HCT116 (cell line): ENCODE data around the gene SMARCB1. TPM values are rescaled to one million over a fixed set of nuclear protein-coding genes. Genes with fewer than 3 reads are reported as not detected.

Experiments
- ATAC-seq: fragments of 200-7000 bp; cut with Tn5 transposase; 2 replicates; pipeline ENCODE4 v1.9.1; 2020; ENCODE audit warnings: mild to moderate bottlenecking, moderate library complexity
- BruUV-seq: library from RNA; stranded (reverse); fragments of 400-500 nt; replicated peaks from 2 replicates; lab custom pipeline; 2021; lab: Mats Ljungman, UMichigan
- CTCF ChIA-PET: fragments of 300-600 bp; sonication (Branson Sonifier 250); formaldehyde crosslinking; loops from one replicate; lab custom pipeline; 2021; ENCODE audit warnings: antibody characterized with exemption; lab: Charles Lee
- POLR2A ChIA-PET: fragments of 300-600, 350-600 bp; sonication (Branson Sonifier 250); formaldehyde crosslinking; loops from one replicate; lab custom pipeline; 2021; ENCODE audit warnings: antibody characterized with exemption; lab: Charles Lee
- RAD21 ChIA-PET, 2 experiments: fragments of 300-600 bp; sonication (Branson Sonifier 250); formaldehyde crosslinking; loops; one replicate each; lab custom pipeline; 2023; ENCODE audit warnings: low total read pairs in 2 of 2; ENCODE audit not compliant: uncharacterized antibody in 2 of 2, unreplicated experiment in 2 of 2, low non-redundant PET in 1 of 2; lab: Charles Lee
- DNase-seq: peaks from one replicate; pipeline ENCODE4 v3.0.0-alpha.2; 2010; ENCODE audit warnings: low read depth, low spot score
- H2AFZ ChIP-seq: fragments of 200-600 bp; shearing (Covaris generic), sonication (generic); 2 replicates; pipeline ENCODE4 v1.6.1; 2017; ENCODE audit warnings: low read depth, mixed run types, mixed read lengths, antibody characterized with exemption, low read length; ENCODE audit not compliant: poor library complexity, severe bottlenecking
- H3K27ac ChIP-seq: 2 replicates; pipeline ENCODE4 v1.5.1; 2012; ENCODE audit warnings: low read depth, low read length
- H3K27me3 ChIP-seq: fragments of 200-600 bp; sonication (generic); 2 replicates; pipeline ENCODE4 v1.6.1; 2016; ENCODE audit warnings: mixed run types, low read length, mixed read lengths; ENCODE audit not compliant: insufficient read depth
- H3K36me3 ChIP-seq, 2 experiments: fragments of 200-500 bp in 1 of 2; fragments of 200-600 bp in 1 of 2; sonication (Bioruptor generic) in 1 of 2; sonication (generic) in 1 of 2; 2 replicates each; pipeline versions ENCODE4 v1.5.1 to v1.6.1; 2014 to 2016; ENCODE audit warnings: low read length in 2 of 2, inconsistent platforms in 1 of 2, mixed read lengths in 1 of 2, mixed run types in 1 of 2; ENCODE audit not compliant: insufficient read depth in 2 of 2, control insufficient read depth in 1 of 2
- H3K4me1 ChIP-seq, 2 experiments: fragments of 200-600 bp in 1 of 2; sonication (generic) in 1 of 2; 2 replicates each; pipeline versions ENCODE4 v1.5.1 to v1.6.1; 2012 to 2017; ENCODE audit warnings: low read length in 2 of 2, inconsistent platforms in 1 of 2, mild to moderate bottlenecking in 1 of 2, mixed read lengths in 1 of 2, mixed run types in 1 of 2, moderate library complexity in 1 of 2; ENCODE audit not compliant: insufficient read depth in 2 of 2, control insufficient read depth in 1 of 2
- H3K4me2 ChIP-seq: fragments of 200-600 bp; sonication (generic); 2 replicates; pipeline ENCODE4 v1.6.1; 2017; ENCODE audit warnings: mixed run types, low read length, mixed read lengths
- H3K4me3 ChIP-seq, 2 experiments: fragments of 200-600 bp in 1 of 2; sonication (generic) in 1 of 2; replicated peaks in 1 of 2; 2 replicates each; pipeline ENCODE4 v1.5.1; 2011 to 2016; ENCODE audit warnings: low read length in 2 of 2, control low read depth in 1 of 2, low read depth in 1 of 2, mild to moderate bottlenecking in 1 of 2, mixed read lengths in 1 of 2, mixed run types in 1 of 2
- H3K79me2 ChIP-seq: fragments of 200-600 bp; sonication (generic); 2 replicates; pipeline ENCODE4 v1.6.1; 2017; ENCODE audit warnings: mild to moderate bottlenecking, mixed run types, low read length, moderate library complexity, mixed read lengths; ENCODE audit not compliant: insufficient read depth
- H3K9ac ChIP-seq: fragments of 200-600 bp; sonication (generic); 2 replicates; pipeline ENCODE4 v1.6.1; 2016; ENCODE audit warnings: low read length, mixed read lengths
- H3K9me2 ChIP-seq: fragments of 200-600 bp; sonication (generic), shearing (Covaris generic); 2 replicates; pipeline ENCODE4 v1.6.1; 2017; ENCODE audit warnings: mixed run types, mild to moderate bottlenecking, moderate library complexity; ENCODE audit not compliant: insufficient read depth
- H3K9me3 ChIP-seq, 2 experiments: fragments of 200-500 bp in 1 of 2; fragments of 200-600 bp in 1 of 2; sonication (Bioruptor generic) in 1 of 2; sonication (generic) in 1 of 2; 2 replicates each; pipeline ENCODE4 v1.6.1; 2014 to 2017; ENCODE audit warnings: low read length in 2 of 2, mixed read lengths in 2 of 2, inconsistent platforms in 1 of 2, low read depth in 1 of 2, mild to moderate bottlenecking in 1 of 2, mixed run types in 1 of 2, moderate library complexity in 1 of 2; ENCODE audit not compliant: control insufficient read depth in 1 of 2, insufficient read depth in 1 of 2
- H4K20me1 ChIP-seq: fragments of 200-600 bp; sonication (generic), shearing (Covaris generic); 2 replicates; pipeline ENCODE4 v1.6.1; 2017; ENCODE audit warnings: mixed run types, mild to moderate bottlenecking, moderate library complexity; ENCODE audit not compliant: insufficient read depth
- CEBPB ChIP-seq: IDR thresholded peaks from 2 replicates; pipeline ENCODE4 v1.6.1; 2012; ENCODE audit warnings: low read depth
- EGR1 ChIP-seq: IDR thresholded peaks from 2 replicates; pipeline ENCODE4 v1.6.1; 2012; ENCODE audit warnings: low read depth
- EZH2 ChIP-seq: fragments of 200-600 bp; sonication (generic); IDR thresholded peaks from 2 replicates; pipeline ENCODE4 v1.6.1; 2017; ENCODE audit warnings: antibody characterized with exemption, mixed run types
- FOSL1 ChIP-seq: IDR thresholded peaks from 2 replicates; pipeline ENCODE4 v1.6.1; 2012; ENCODE audit warnings: low read depth
- MAX ChIP-seq: IDR thresholded peaks from 2 replicates; pipeline ENCODE4 v1.6.1; 2012
- POLR2A ChIP-seq: IDR thresholded peaks from 2 replicates; pipeline ENCODE4 v1.7.0; 2011; ENCODE audit warnings: borderline replicate concordance; ENCODE audit not compliant: insufficient read depth, insufficient read length; ENCODE audit errors: extremely low read depth
- RAD21 ChIP-seq: IDR thresholded peaks from 2 replicates; pipeline ENCODE4 v1.6.1; 2012; ENCODE audit warnings: low read depth, mild to moderate bottlenecking
- REST ChIP-seq: IDR thresholded peaks from 2 replicates; pipeline ENCODE4 v1.6.1; 2012; ENCODE audit warnings: low read depth
- SIN3A ChIP-seq: IDR thresholded peaks from 2 replicates; pipeline ENCODE4 v1.6.1; 2012; ENCODE audit warnings: low read depth
- SP1 ChIP-seq: IDR thresholded peaks from 2 replicates; pipeline ENCODE4 v1.6.1; 2012; ENCODE audit warnings: low read depth
- SRF ChIP-seq: IDR thresholded peaks from 2 replicates; pipeline ENCODE4 v1.6.1; 2012; ENCODE audit warnings: low read depth
- TCF7L2 ChIP-seq: IDR thresholded peaks from 2 replicates; pipeline ENCODE4 v1.7.0; 2011; ENCODE audit warnings: borderline replicate concordance, inconsistent platforms; ENCODE audit not compliant: insufficient read depth, insufficient read length; ENCODE audit errors: extremely low read depth
- YY1 ChIP-seq: IDR thresholded peaks from 2 replicates; pipeline ENCODE4 v1.6.1; 2011; ENCODE audit warnings: low read length, low read depth, moderate library complexity, mild to moderate bottlenecking; ENCODE audit not compliant: insufficient replicate concordance; ENCODE audit errors: extremely low read depth
- ZFX ChIP-seq: fragments of 450-650 bp; IDR thresholded peaks from 2 replicates; pipeline ENCODE4 v1.6.1; 2017
- ZNF274 ChIP-seq: fragments of 200-500 bp; sonication (Bioruptor generic); IDR thresholded peaks from 2 replicates; pipeline ENCODE4 v1.6.1; 2014; ENCODE audit warnings: mild to moderate bottlenecking, low read depth, low read length, inconsistent platforms
- intact Hi-C: fragments of 100-400 bp; cut with micrococcal nuclease; formaldehyde crosslinking; loops from 2 replicates; pipeline ENCODE4 v1.10.0; 2022
- total RNA-seq: library from RNA; stranded (reverse); gene quantifications from one replicate; pipeline ENCODE4 v1.2.1, GENCODE V29; 2021; ENCODE audit not compliant: unreplicated experiment

Gene SMARCB1
- total RNA-seq, 1 experiment from 2014 or later = 101 TPM

GRCh38 chr22:23846081-23846469 is 59.3 kb downstream of the SMARCB1 start:
- BruUV-seq = no TSS peak
- POLR2A ChIA-PET = no interaction called here

DNA sequence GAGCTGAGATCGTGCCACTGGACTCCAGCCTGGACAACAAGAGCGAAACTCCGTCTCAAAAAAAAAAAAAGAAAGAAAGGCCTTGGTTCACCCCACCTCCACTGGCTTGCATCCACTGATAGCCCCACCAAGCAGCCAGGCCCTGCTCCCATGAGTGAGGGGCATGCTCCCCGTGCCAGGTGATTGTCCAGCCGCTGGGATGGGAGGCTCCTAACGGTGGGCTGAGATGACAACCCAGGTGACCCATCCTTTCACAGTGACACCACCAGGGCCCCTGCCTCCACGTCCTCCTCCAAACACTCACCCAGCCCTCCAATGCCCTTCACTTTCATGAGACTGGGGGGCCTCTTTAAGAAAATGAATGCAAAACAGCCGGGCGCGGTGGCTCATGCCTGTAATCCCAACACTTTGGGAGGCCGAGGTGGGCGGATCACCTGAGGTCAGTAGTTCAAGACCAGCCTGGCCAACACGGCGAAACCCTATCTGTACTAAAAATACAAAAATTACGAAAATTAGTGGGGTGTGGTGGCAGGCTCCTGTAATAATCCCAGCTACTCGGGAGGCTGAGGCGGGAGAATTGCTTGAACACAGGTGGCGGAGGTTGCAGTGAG is 60.6 kb downstream of the SMARCB1 start:
- ChIA-PET POLR2A (no interaction called here), RAD21 (no interaction called here)
- intact Hi-C loops = loop anchor here (5.0 to 10.0 kb wide), 3 partner anchors 80 to 533 kb away; partner anchors contain the start of gene CHCHD10
- TF ChIP-seq ZFX (no peak), EZH2 (no peak), ZNF274 (no peak), RAD21 (no peak), YY1 (no peak), REST (no peak), TCF7L2 (no peak), FOSL1 (no peak), POLR2A (no peak), SRF (no peak), CEBPB (no peak)
- TF ChIP-seq, all 23 proteins: peak for 0
- Histone ChIP-seq H3K36me3 (no peaks in the 10 kb centered on the region), H3K4me1 (peaks cover 2 to 12% of the 10 kb centered on the region in 2 experiments; a peak in 2 of 4 replicates), H3K27me3 (no peaks in the 10 kb centered on the region), H3K4me2 (no peak overlapping the region), H3K9me2 (no peaks in the 10 kb centered on the region), H3K9ac (no peak overlapping the region), H3K9me3 (no peaks in the 10 kb centered on the region), H4K20me1 (no peaks in the 10 kb centered on the region), H2AFZ (no peak overlapping the region), H3K4me3 (no peak overlapping the region), H3K79me2 (no peaks in the 10 kb centered on the region), H3K27ac (no peak overlapping the region)
- BruUV-seq = no TSS peak
- DNase-seq (no peak), ATAC-seq (no peak)
- CTCF ChIA-PET = interaction anchor here (0.7 to 1.1 kb wide), 2 partner anchors 10 to 302 kb away, joined by 3 read pairs; partner anchors contain the start of gene SLC2A11

More at GRCh38 chr22:23846081-23846469, 59.3 kb downstream of the SMARCB1 start:
- no peaks in the 10 kb centered on the region for H3K27me3 ChIP-seq
- H3K9me2 ChIP-seq = no peaks in the 10 kb centered on the region
- DNase-seq (no peak), ATAC-seq (no peak)
- CTCF ChIA-PET = interaction anchor here (0.9 kb wide), 1 partner anchor 77 kb away, joined by 3 read pairs; no protein-coding TSS in a partner anchor
- no peaks in the 10 kb centered on the region for H3K79me2 ChIP-seq
- H3K4me1 ChIP-seq = peaks cover 2 to 12% of the 10 kb centered on the region in 2 experiments; a peak in 2 of 4 replicates
- no peaks in the 10 kb centered on the region for H3K36me3 ChIP-seq
- no peak overlapping the region for H3K4me2 ChIP-seq
- H2AFZ ChIP-seq = no peak overlapping the region
- H3K9ac ChIP-seq = no peak overlapping the region
- no peak overlapping the region for H3K4me3 ChIP-seq
- no peak overlapping the region for H3K27ac ChIP-seq
- intact Hi-C loops = loop anchor here (5.0 to 10.0 kb wide), 3 partner anchors 79 to 531 kb away; partner anchors contain the start of gene CHCHD10
- RAD21 ChIA-PET = no interaction called here
- TF ChIP-seq ZFX (no peak), SP1 (no peak), SIN3A (no peak), MAX (no peak), TCF7L2 (no peak), EGR1 (no peak)
- H4K20me1 ChIP-seq = no peaks in the 10 kb centered on the region
- no peaks in the 10 kb centered on the region for H3K9me3 ChIP-seq
